Fibroblast of skin of left biceps (primary cell): Measurements from ENCODE around the gene PTPRN2.

Experiments used
- DNase-seq, 2 experiments: peaks; one replicate each; pipeline ENCODE4 v3.0.0-alpha.2; 2013; ENCODE audit warnings: low read depth in 2 of 2

Gene PTPRN2

DNA sequence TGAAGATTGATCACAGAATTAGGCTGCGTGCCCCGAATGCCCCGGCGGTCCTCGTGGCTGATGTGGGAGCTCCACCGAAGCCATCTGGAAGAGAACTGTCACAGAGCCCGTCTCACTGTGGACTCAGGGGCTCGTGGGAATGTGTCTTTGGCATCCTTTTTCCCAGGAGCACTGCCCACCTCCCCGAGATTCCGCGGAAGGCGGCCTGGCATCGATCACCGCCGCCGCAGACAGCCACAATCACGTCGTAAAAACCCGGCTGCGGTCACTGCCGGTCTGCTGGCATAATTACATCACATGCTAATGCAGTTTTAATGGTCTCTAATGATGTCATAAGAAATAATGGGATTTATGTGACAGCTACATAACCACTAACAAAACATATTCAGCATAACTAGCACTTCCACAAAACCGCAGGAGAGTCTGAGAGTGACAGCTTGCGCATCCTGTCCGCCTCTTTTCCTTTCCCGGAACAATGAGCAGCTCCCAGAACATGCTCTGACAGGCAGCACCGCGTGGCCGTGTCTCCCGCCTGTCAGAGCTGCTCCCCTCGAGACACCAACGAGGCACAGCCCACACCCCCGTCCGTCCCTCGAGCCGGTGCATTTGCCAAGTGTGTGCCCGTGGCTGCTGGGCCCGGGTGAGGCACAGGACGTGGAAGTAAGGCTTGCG is 490.0 kb downstream of the PTPRN2 start:
- no peak for DNase-seq

GRCh38 chr7:158097106-158097452 is 490.5 kb downstream of the PTPRN2 start:
- no peak for DNase-seq

GRCh38 chr7:158096582-158096981 is 491.0 kb downstream of the PTPRN2 start:
- DNase-seq: no peak

DNA sequence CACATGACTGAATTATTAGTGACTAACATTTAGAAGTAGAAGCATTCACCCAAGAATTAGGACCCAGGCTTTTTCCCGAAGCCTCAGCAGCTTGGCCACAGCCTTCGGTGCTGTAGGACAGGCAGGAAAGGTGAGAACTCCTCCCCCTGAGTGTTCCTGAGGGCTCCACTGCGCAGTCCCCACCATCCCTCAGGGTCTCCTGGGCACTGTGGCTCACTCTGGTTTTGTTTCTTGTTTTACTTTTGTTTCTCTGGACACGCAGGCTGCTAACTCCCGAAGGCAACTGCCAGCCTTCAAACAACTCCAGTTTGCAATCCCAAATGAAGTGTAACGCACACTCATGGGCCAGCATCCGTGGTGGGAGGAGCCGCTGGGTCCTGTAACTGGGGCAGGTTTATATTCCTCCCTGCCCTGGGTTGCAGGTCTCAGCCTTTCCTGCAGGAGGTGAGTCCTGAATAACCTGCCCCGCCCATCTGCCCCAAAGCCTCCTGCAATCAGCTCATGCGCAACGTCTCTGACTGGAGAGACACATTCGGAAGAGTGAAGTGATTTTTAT is 492.9 kb downstream of the PTPRN2 start:
- no peak for DNase-seq

DNA sequence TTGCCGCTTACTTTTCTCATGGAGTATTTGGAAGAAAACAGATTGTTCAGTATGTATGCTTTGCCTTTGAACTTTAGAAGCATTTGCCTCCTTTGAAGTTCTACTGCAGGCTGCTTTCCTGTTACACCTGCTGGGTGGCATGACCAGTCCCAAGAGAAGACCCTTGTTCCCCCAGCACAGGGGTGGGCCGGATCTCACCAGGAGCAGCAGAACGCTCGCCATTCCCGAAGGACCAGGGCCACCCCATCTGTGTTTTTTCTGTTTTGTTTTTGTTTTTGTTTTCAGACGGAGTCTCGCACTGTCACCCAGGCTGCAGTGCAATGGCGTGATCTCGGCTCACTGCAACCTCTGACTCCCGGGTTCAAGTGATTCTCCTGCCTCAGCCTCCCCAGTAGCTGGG is 493.6 kb downstream of the PTPRN2 start:
- no peak for DNase-seq

- DNase-seq: no peak
These were observed 494.3 kb downstream of the PTPRN2 start for GRCh38 chr7:158093156-158093796.

GRCh38 chr7:158087196-158087595 is 500.4 kb downstream of the PTPRN2 start:
- DNase-seq: no peak

DNA sequence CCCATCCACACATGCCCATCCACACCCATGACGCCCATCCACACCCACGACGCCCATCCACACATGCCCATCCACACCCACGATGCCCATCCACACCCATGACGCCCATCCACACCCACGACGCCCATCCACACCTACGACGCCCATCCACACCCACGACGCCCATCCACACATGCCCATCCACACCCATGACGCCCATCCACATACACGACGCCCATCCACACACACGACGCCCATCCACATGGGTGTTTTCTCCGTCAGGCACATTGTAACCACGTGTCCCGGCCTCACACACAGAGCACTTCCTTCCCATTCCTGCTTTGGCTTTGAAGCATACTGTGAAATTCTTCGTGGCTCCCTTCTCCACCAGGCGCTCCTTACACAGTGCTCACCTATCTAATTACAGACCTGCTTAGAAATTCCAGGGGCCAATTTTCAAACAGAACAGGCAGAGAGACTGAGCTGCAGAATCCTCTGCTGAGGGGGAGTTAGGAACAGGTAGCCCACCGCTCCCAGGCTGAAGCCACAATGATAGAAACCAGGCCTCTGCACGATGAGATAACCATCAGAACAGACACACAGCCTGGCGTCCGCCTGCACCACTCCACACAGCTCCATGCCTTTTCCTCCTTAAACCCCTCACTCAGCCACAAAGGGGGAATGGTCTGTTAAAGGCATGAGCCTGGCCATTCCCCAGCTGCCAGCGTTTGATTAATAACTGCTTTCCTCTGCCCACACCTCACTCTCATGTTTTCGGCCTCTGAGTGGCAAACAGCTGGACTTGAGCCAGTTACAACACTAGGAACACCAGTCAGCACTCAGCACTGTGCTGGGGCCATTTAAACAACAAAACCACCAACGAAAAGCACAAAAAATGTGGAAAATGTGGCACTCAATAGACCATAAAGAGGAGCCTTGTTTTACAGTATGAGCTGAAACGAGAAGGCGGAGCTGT is 501.6 kb downstream of the PTPRN2 start:
- no peak for DNase-seq

DNA sequence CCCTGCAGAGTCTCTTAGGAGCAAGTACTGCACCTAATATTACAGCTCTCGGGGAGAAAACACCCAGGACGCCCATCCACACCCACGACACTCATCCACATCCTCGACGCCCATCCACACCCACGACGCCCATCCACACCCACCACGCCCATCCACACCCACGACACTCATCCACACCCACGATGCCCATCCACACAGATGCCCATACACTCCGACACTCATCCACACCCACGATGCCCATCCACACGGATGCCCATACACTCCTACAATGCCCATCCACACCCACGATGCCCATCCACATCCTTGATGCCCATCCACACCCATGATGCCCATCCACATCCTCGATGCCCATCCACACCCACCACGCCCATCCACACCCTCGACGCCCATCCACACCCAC is 503.1 kb downstream of the PTPRN2 start:
- no peak for DNase-seq

DNA sequence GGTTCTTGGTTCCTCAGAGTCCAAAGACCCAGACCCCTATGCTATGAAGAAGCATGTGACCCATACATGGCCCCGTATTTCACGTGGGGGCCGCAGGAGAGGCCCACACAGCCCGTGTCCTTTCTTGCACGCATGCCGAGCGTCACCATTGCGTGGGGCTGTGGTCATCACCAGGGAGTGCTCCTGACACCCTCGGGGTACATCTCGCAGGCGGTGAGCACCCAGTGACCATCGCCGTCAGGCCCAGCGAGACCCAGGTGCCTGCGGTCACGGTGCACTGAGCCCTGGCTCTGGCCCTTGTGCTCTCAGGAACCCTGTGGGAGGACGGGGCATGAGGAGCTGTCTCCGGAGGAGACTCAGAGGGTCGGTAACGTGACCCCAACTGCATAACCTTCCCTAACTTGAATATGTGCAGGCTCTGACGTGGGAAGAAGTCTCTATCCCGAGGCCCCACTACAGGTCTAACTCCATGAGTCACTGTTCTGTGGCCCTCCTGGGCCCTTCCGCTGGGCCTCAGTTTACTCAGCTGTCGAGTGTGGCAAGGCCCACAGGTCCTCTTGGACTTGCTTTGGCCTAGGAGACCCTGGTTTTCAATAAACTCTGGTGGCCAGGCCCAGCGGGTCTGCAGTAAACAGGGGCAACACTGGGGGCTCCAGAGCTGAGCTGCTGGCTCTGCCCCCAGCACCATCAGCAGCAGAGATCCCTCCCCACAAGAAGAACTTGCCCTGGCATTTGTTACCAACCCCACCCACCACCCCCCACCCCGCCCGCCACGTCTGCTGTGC is 503.9 kb downstream of the PTPRN2 start:
- no peak for DNase-seq

DNA sequence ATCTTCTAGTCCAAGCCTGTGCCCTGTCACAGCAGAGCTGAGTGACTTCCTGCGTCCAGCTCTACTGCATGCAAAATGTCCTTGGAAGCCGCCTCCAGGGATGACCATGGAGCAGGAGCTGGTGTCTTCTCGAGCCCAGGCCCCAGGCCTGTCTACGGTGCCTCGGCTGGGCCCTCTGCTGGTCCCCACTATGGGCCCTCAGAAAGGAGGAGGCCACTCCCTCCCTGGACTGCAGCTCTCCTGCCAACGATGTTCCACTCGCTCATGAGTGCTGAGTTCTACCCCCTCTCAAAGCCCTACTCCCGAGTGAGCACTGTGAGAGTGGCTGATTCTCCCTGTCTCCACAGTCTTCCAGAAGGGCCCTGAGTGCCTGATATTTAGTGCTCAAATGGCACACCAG is 504.9 kb downstream of the PTPRN2 start:
- no peak for DNase-seq

GRCh38 chr7:158080899-158081445 is 506.7 kb downstream of the PTPRN2 start:
- DNase-seq: no peak

- DNase-seq: no peak
These were observed 509.4 kb downstream of the PTPRN2 start for GRCh38 chr7:158077934-158078910.

- DNase-seq: no peak
These were observed 510.3 kb downstream of the PTPRN2 start for GRCh38 chr7:158077151-158077840.

- no peak for DNase-seq
These were observed 511.0 kb downstream of the PTPRN2 start for GRCh38 chr7:158076656-158077055.

DNA sequence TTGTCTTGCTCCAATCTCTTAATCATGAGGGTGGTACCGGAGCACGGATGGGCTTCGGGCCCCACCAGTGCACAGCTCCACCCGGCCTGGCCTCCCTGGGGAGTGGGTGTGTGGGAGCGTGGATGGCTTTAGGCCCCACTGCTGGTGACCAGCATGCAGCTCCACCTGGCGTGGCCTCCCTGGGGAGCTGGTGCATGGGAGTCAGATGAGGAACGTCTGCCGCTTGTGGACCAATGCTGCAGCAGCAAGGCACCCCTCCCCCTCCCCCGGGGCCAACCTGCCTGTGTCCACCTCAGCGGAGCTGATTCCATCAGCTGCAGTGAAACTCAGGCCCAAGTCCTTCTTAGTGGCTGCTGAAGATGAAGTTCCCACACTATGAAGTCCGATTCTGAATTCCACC is 511.4 kb downstream of the PTPRN2 start:
- no peak for DNase-seq

DNA sequence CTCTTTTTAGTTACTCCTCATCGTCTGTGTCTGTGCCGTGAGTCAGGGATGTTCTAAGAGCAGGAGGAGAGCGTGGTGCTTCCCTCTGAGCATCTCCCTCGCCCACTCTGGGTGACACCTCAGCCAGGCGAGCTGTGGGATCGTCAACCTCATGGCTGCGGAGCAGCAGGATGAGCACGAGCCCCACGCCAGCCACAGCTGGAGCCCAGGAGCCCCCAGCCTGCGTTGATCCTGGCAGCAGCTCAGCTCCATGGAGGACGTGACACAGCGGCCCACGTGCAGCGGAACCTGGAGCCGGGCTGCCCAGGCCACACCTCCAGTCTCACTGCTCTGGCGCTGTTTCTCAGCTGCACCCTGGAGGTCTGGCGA is 512.0 kb downstream of the PTPRN2 start:
- DNase-seq: no peak

GRCh38 chr7:158074896-158075632 is 512.6 kb downstream of the PTPRN2 start:
- DNase-seq: no peak
